ENCODE measurements around the gene IFNL1.
"Not testable (repeated sequence)": the region's sequence is repeated elsewhere in the genome, so short reads cannot be mapped to it uniquely, and the experiment has no call there.

GRCh38 chr19:39340156-39340555 lies 43.9 kb downstream of the IFNL1 start:
- not testable (repeated sequence) for TF ChIP-seq CTCF (IDR thresholded peaks at IDR 0.05); POLR2A (IDR thresholded peaks at IDR 0.05; ENCODE audit: low read length); E2F6 (IDR thresholded peaks at IDR 0.05; ENCODE audit: borderline replicate concordance, low read depth); RNF2 (IDR thresholded peaks at IDR 0.05; ENCODE audit: borderline replicate concordance, low read depth); RAD21 (conservative IDR thresholded peaks at IDR 0.05 in 1 of 2, IDR thresholded peaks at IDR 0.05 in 1 of 2); MAZ (IDR thresholded peaks at IDR 0.05; ENCODE audit: borderline replicate concordance, low read depth, low read length); JUN (IDR thresholded peaks at IDR 0.05); POLR2AphosphoS2 (conservative IDR thresholded peaks at IDR 0.05; ENCODE audit: low read length); SREBF2 (IDR thresholded peaks at IDR 0.05); ZSCAN20 (CRISPR knock-in tag; IDR thresholded peaks at IDR 0.05); MAX (IDR thresholded peaks at IDR 0.05)
